GM12872 (cell line): ENCODE measurements around the gene REG4.
A peak's percentile ranks its signal among the peaks of the same experiment; 100 is the strongest.

Experiments used
- TF ChIP-seq, protein P1 (sequence below): IDR thresholded peaks from 3 replicates; pipeline ENCODE4 v1.5.1; 2011; ENCODE audit warnings: low read depth, mild to moderate bottlenecking, low read length, moderate library complexity; ENCODE audit not compliant: insufficient read depth

Gene REG4

GRCh38 chr1:119811387-119811786, at the start of gene REG4:
TSS of gene REG4 (minus strand) at chr1:119811460. CDS start at chr1:119808769, 2,691 bp downstream.
- TF ChIP-seq, protein P1, sequence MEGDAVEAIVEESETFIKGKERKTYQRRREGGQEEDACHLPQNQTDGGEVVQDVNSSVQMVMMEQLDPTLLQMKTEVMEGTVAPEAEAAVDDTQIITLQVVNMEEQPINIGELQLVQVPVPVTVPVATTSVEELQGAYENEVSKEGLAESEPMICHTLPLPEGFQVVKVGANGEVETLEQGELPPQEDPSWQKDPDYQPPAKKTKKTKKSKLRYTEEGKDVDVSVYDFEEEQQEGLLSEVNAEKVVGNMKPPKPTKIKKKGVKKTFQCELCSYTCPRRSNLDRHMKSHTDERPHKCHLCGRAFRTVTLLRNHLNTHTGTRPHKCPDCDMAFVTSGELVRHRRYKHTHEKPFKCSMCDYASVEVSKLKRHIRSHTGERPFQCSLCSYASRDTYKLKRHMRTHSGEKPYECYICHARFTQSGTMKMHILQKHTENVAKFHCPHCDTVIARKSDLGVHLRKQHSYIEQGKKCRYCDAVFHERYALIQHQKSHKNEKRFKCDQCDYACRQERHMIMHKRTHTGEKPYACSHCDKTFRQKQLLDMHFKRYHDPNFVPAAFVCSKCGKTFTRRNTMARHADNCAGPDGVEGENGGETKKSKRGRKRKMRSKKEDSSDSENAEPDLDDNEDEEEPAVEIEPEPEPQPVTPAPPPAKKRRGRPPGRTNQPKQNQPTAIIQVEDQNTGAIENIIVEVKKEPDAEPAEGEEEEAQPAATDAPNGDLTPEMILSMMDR, result no peak

DNA sequence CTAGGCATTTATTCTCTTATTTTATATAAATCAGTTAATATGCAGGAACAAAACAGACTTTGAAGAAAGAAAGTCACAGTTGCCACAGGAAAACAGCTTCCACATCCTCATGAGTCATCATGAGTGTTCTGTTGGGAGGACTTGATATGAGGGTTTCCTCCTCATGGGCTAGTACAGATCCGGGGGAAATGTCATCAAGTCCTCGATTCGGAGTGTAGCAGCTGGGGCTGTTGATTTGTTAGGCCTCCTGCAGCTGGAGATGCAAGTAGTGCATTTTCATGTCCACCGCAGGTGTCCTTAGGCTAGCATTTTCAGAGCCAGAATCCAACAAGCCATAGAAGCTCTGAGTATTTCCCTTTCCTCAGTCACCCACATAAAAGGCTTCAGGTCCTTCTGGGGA, 48.4 kb upstream of the REG4 start:
- TF ChIP-seq, protein P1, result no peak

GRCh38 chr1:119858126-119858525, 46.9 kb upstream of the REG4 start:
- TF ChIP-seq, protein P1, result no peak

GRCh38 chr1:119853155-119853554, 41.9 kb upstream of the REG4 start:
- TF ChIP-seq, protein P1, result no peak

GRCh38 chr1:119844206-119844605, 32.9 kb upstream of the REG4 start:
- TF ChIP-seq, protein P1, result peak; percentile 11; the same call in 1 of the 3 replicates

GRCh38 chr1:119841306-119841705, 30.0 kb upstream of the REG4 start:
- TF ChIP-seq, protein P1, result no peak

DNA sequence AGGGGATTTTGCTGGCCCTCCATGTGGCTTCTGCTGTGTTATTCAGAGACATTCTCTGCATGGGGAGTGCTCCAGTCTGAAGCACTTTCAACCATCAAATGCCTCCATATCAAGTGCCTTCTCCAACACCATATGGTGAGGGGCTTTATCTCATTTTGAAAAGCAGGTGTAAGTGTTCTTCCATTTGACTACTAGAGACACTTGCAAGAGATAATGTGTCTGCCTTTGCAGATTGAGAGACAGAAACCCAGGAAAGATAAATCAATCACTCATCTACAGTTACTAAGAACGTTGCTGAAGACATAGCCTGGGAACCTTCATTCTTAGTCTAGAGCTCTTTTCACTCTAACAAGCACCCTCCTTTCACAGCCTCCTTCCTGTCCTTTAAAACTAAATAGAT, 29.5 kb upstream of the REG4 start:
- TF ChIP-seq, protein P1, result no peak

- TF ChIP-seq, protein P1, result no peak
These were observed 27.0 kb upstream of the REG4 start for GRCh38 chr1:119838236-119838635.
